ENCODE results near the gene MORN1.

Gene MORN1

GRCh38 chr1:2287649-2288048 is 103.7 kb downstream of the MORN1 start:
- DNase-seq: no peak

- no peak for DNase-seq
Observed at GRCh38 chr1:2286923-2287322, 104.4 kb downstream of the MORN1 start.

- DNase-seq: no peak
Observed at GRCh38 chr1:2284932-2285331, 106.4 kb downstream of the MORN1 start.

GRCh38 chr1:2283991-2284895 is 107.1 kb downstream of the MORN1 start:
- DNase-seq: no peak

- DNase-seq: no peak
Observed at GRCh38 chr1:2283371-2283990, 107.9 kb downstream of the MORN1 start.

GRCh38 chr1:2282556-2283270 is 108.6 kb downstream of the MORN1 start:
- DNase-seq: no peak

- DNase-seq: no peak
Observed at GRCh38 chr1:2279817-2280216, 111.5 kb downstream of the MORN1 start.

GRCh38 chr1:2279210-2279639 is 112.1 kb downstream of the MORN1 start:
- no peak for DNase-seq

GRCh38 chr1:2278591-2279209 is 112.7 kb downstream of the MORN1 start:
- no peak for DNase-seq

GRCh38 chr1:2277741-2278488 is 113.4 kb downstream of the MORN1 start:
- DNase-seq: no peak

- no peak for DNase-seq
Observed at GRCh38 chr1:2276803-2277580, 114.4 kb downstream of the MORN1 start.

- DNase-seq: no peak
Observed at GRCh38 chr1:2275796-2276536, 115.4 kb downstream of the MORN1 start.

- no peak for DNase-seq
Observed at GRCh38 chr1:2274929-2275475, 116.4 kb downstream of the MORN1 start.

- no peak for DNase-seq
Observed at GRCh38 chr1:2274231-2274928, 117.0 kb downstream of the MORN1 start.

GRCh38 chr1:2273401-2274090 is 117.8 kb downstream of the MORN1 start:
- no peak for DNase-seq

- DNase-seq: no peak
Observed at GRCh38 chr1:2272686-2273400, 118.5 kb downstream of the MORN1 start.

GRCh38 chr1:2271841-2272655 is 119.3 kb downstream of the MORN1 start:
- DNase-seq: no peak
